Right ventricle myocardium superior (tissue), 1 donor: ENCODE results near the gene G3BP2. TPM values are rescaled to one million over a fixed set of nuclear protein-coding genes. Genes with fewer than 3 reads are reported as not detected.
"Not testable (repeated sequence)": the region's sequence is repeated elsewhere in the genome, so short reads cannot be mapped to it uniquely, and the experiment has no call there.

Source experiments
- ATAC-seq: fragments of 200-7000 bp; cut with Tn5 transposase; one replicate; pipeline ENCODE4 v1.9.1; 2020; ENCODE audit warnings: mild to moderate bottlenecking; ENCODE audit not compliant: poor library complexity
- DNase-seq: peaks from one replicate; pipeline ENCODE4 v3.0.0-alpha.2; 2020
- intact Hi-C: fragments of 100-400 bp; cut with DNase I; formaldehyde crosslinking; loops from one replicate; pipeline ENCODE4 v1.11.2; 2022
- total RNA-seq: library from RNA; stranded (reverse); fragmentation: NEBNext Ultra II Directional; extraction: Animal tissue kit (Norgen Biotek cat#: 25700); gene quantifications from one replicate; pipeline ENCODE4 v1.2.1, GENCODE V29; 2021
- donor health status: DM: no; HTN: yes; CAD: no; lungs with severe emphysema.

G3BP2 gene
- total RNA-seq, 1 donor from 2014 or later, result 69.2 TPM

DNA sequence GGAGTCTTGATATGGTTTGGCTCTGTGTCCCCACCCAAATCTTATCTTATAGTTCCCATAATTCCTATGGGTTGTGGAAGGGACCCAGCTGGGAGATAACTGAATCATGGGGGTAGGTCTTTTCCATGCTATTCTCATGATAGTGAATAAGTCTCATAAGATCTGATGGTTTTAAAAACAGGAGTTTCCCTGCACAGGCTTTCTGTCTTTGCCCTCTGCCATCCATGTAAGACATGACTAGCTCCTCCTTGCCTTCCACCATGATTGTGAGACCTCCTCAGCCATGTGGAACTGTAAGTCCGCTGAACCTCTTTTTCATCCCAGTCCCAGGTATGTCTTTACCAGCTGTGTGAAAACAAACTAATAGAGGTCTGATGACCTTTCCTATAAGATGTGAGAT is 13.9 kb upstream of the G3BP2 start:
- ATAC-seq, DNase-seq, intact Hi-C loops: not testable (repeated sequence)

DNA sequence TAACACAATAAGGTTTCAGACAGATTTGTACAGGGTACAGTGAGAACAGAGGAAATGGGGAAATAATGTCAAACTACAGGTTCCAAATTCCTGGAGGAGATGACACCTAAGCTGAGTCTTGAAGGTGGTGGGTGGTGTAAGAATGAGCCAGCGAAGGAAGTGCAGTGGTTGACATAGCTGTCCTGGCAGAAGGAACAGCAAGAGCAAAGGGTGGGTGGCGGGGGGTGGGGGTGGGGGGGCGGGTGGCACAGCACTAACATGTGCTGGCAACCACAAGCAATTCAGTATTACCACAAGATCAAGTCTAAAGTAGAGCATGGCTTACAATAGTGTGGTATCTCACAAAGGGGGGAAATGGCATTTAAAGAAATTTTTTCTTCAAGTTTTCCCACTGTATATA is 13.1 kb upstream of the G3BP2 start:
- DNase-seq (no peak), ATAC-seq (no peak)
- intact Hi-C loops, result no loop called here

DNA sequence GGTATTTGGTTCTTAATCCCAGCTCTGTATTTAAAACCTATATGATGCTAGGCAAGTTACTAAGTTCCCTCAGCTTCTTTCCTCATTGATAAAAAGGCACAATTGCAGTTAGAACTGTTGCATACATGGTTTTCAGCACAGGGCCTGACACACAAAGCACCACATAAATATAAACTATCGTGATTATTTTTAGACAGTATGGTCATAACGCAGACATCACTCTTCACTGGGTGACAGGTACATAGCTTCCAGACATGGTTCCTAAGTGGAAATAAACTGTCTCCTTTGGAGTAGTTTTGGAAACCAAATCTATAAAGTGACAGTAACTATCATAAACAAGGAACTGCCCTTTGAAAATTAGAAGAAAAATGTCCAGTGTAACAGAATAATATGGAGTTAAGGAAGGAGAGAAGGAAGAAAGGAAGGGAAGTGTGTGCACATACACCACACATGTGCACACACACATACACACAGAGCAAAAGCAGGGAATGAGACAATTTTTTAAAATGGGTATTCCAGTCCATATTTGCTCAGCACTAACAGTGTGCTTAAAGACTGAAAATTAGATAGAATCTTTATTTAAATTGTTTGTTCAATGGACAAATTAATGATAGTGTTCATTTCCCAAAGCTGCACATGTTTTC is 12.5 kb upstream of the G3BP2 start:
- ATAC-seq (peak; percentile 80), DNase-seq (no peak)
- intact Hi-C loops, result no loop called here

- DNase-seq, result no peak
- no peak for ATAC-seq
- intact Hi-C loops, result no loop called here
Observed at GRCh38 chr4:75683482-75684155, 10.4 kb upstream of the G3BP2 start.

- intact Hi-C loops, result no loop called here
- DNase-seq, result no peak
- ATAC-seq, result no peak
Observed at GRCh38 chr4:75679876-75680575, 6.8 kb upstream of the G3BP2 start.

GRCh38 chr4:75678965-75679364 is 5.8 kb upstream of the G3BP2 start:
- DNase-seq (no peak), ATAC-seq (no peak)
- intact Hi-C loops, result no loop called here

GRCh38 chr4:75678473-75678872 is 5.3 kb upstream of the G3BP2 start:
- no peak for ATAC-seq
- no peak for DNase-seq
- intact Hi-C loops, result no loop called here

DNA sequence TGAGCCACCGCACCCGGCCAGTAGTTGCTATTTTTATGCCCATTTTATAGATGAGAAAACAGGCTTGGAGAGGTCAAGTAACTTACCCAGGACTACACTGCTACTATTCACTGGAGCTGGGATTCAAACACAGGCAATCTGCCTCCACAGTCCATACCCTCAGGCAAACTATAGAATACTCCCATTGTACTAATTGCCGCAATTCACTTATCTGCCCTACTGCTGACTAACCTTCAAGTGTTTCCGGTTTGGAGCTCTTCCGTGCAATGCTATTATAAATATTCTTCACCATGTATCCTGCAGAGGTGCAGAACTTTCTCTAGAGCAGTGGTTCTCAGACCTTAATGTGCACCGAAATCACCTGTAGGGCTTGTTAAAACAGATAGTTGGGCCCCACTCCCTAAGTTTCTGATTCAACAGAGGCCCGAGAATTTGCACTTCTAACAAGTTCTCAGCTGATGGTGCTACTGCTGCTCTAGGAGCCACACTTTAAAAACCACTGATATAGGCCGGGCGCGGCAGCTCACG is 1.9 kb upstream of the G3BP2 start:
- DNase-seq, result no peak
- no peak for ATAC-seq
- intact Hi-C loops, result no loop called here

DNA sequence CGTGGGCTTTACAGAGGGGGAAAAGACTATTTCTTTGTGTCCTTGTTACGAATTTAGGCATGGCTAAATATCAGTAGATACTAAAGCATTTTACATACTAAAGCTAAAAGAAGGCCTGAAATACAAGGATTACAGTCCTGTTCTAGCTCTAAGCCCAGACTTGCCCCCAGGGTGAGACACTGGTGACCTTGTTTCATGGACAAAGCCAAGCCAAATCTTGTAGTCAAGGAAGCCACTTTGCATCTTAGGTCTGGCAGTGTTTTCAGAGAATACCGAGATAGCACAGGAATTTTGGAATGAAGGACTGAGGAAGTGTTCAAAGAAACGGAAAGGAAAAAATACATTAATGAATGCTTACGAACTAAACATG is 733 bp upstream of the G3BP2 start:
- no peak for ATAC-seq

GRCh38 chr4:75672461-75673026 is 667 bp downstream of the G3BP2 start:
- ATAC-seq (peak; percentile 54), DNase-seq (peak; percentile 80)
- intact Hi-C loops, result loop anchor here (2.0 kb wide), 1 partner anchor 52 kb away; the partner anchor contains the start of gene USO1

More for the DNA sequence above, 733 bp upstream of the G3BP2 start:
- intact Hi-C loops, result loop anchor here (2.0 kb wide), 1 partner anchor 51 kb away; the partner anchor contains the start of gene USO1
- DNase-seq, result no peak

DNA sequence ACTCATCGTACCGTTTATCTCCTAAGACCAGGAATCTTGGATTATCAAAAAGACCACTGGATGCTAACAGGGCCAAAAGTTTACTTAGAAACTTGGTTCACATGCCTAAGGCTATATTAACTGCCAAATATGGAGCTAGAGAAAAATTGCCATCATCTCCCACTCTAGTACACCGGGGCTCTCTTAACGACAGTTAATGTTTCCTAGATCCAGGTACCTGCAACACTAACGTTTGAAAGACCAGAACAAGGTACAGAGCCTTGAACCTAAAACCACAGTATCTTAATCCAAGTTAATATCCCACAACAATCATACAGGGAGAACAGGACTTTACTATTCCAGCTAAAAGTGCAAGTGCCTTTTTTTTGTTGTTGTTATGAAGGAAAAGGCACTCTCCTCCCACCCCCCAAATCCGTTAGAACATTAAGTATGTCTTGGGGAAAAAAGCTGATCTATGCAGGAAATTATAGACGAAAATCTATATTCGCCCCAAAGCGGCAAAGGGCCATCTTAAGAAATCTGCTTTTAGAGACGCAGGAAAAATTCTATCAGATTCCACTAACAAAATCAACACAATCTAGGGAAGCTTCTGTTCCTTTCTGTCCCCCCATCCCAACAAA is 1.3 kb downstream of the G3BP2 start:
- ATAC-seq, result no peak
- intact Hi-C loops, result loop anchor here (2.0 kb wide), 1 partner anchor 53 kb away; the partner anchor contains the start of gene USO1
- no peak for DNase-seq

GRCh38 chr4:75668596-75668995 is 4.6 kb downstream of the G3BP2 start:
- intact Hi-C loops, result no loop called here
- no peak for DNase-seq
- no peak for ATAC-seq

DNA sequence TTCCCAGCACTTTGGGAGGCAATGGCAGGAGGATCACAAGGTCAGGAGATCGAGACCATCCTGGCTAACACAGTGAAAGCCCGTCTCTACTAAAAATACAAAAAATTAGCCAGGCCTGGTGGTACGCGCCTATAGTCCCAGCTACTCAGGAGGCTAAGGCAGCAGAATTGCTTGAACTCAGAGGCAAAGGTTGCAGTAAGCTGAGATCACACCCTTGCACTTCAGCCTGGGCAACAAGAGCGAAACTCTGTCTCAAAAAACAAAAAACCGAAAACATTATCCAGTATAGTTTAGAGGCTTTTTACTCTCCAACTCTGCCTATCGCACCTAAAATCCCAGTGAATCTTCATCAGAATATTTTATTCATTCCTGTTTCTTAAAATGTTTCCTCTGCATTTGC is 5.6 kb downstream of the G3BP2 start:
- intact Hi-C loops, DNase-seq, ATAC-seq: not testable (repeated sequence)

DNA sequence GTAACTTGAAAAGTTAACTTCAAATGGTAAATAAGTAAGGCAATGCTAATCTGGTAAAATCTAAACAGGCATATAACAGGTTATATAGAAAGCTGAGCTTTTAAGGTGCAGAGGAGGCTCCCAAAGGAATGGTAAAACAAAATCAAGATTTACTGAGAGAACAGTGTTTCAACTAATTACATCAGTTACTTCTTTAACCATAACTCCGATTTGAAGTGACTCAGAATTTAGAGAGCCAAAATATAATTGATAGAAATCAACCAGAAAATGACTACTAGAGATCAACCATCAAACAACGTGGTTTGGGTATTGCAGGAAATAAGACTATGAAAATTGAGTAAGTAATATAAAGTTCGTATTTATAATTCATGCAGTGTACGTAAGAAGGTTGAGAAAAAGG is 6.9 kb downstream of the G3BP2 start:
- intact Hi-C loops, result no loop called here
- DNase-seq (no peak), ATAC-seq (no peak)

DNA sequence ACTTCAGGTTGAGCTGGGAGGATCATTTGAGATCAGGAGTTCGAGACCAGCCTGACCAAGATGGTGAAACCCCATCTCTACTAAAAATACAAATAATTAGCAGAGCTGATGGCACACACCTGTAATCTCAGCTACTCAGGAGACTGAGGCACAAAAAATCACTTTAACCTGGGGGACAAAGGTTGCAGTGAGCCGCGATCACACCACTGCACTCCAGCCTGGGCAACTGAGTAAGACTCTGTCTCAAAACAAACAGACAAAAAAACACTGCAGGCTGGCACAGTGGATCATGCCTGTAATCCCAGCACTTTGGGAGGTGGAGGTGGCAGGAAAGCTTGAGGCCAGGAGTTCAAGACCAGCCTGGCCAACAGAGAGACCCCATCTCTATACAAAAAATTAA is 8.6 kb downstream of the G3BP2 start:
- ATAC-seq, intact Hi-C loops, DNase-seq: not testable (repeated sequence)

- intact Hi-C loops, result no loop called here
- no peak for DNase-seq
Observed at GRCh38 chr4:75662626-75663025, 10.6 kb downstream of the G3BP2 start.

DNA sequence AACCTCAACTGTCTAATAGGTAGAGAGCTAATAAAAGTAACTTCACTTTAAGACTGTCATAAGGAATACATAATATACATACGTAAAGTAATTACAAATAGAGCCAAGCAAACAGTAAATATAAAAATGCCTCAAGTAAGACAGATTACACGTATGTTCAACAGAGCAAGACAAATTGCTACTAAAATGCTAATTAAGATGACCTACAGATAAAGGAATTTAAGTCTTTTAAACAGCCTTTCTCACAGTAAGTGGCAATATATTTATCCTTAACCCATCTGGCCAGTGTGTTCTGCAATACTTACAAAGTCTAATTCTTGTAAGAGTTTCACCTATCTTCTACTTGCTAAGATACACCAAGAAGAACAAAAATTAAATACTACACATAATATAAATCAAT is 12.7 kb downstream of the G3BP2 start:
- DNase-seq (no peak), ATAC-seq (no peak)
- intact Hi-C loops, result no loop called here

More at GRCh38 chr4:75662626-75663025, 10.6 kb downstream of the G3BP2 start:
- ATAC-seq, result no peak

GRCh38 chr4:75659512-75660031 is 13.6 kb downstream of the G3BP2 start:
- ATAC-seq (peak; percentile 56), DNase-seq (no peak)
- intact Hi-C loops, result no loop called here

DNA sequence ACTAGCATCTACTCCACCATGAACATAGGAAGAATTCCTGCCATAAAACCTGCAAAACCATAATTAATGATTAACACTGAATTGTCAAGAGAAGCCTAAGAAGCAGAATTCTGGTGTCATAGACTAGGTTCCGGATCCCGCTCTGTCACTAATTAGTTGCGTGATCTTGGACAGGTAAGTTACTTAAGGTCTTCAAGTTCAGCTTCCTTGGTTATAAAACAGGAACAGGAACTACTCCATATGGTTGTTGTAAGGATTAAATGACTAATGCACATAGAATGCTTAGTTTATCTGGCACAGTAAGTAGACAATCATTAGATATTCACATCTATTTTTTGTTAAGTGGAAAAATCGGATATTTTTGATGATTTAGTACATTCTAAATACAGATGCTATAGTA is 14.3 kb downstream of the G3BP2 start:
- no peak for ATAC-seq
- intact Hi-C loops, result no loop called here
- DNase-seq, result no peak
